HG02973 (cell line): ENCODE data around the gene CDH23.

ENCODE experiments used
- ATAC-seq: cut with Tn5 transposase; IDR thresholded peaks from one replicate; pipeline ENCODE4 v1.9.1; 2021; ENCODE audit warnings: moderate library complexity; ENCODE audit not compliant: unreplicated experiment

The CDH23 gene

GRCh38 chr10:71632896-71633600 is 236.3 kb downstream of the CDH23 start:
- ATAC-seq, result no peak

GRCh38 chr10:71633920-71634319 is 237.2 kb downstream of the CDH23 start:
- ATAC-seq, result no peak

- no peak for ATAC-seq
These were observed 237.9 kb downstream of the CDH23 start for GRCh38 chr10:71634531-71635164.

GRCh38 chr10:71635251-71635866 is 238.6 kb downstream of the CDH23 start:
- no peak for ATAC-seq

- no peak for ATAC-seq
These were observed 239.1 kb downstream of the CDH23 start for GRCh38 chr10:71635867-71636266.

GRCh38 chr10:71636588-71636987 is 239.9 kb downstream of the CDH23 start:
- ATAC-seq, result no peak

GRCh38 chr10:71637305-71637704 is 240.6 kb downstream of the CDH23 start:
- no peak for ATAC-seq

DNA sequence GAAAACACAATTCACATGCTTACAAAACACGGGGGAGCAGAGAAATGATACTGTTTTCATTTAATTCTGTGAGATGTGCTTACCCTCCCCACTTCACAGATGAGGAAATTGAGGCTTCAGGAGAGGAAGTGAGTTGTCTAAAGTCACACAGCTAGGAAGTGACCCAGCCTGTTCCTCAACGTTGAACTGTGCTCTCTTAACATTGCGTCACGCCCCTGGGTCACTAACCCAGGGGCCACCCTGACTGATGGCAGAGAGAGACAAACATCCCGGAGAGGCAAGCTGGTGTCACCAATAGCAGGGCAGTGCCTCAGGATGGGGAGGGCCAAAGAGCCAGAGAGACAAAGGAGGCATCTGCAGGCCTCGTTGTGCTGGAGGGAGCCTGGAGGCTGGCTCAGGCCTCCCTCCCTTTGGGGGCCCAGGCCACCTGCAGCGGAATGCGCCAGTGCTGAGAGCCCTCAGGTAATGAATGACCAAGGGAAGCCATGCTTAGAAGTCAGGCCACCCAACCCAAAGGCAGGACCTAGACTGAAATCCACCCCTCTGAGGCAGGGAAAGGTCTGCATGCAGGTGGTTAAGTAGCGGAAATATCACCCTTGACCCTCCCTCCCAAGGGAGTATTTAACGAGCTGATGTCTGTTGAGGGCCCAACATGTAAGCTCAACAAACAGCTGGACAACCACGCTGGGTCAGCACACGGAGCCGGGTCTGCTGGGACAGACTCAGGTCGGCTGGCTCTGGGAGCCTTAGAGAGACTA is 241.5 kb downstream of the CDH23 start:
- ATAC-seq, result no peak

- ATAC-seq, result no peak
These were observed 242.4 kb downstream of the CDH23 start for GRCh38 chr10:71638822-71639719.

DNA sequence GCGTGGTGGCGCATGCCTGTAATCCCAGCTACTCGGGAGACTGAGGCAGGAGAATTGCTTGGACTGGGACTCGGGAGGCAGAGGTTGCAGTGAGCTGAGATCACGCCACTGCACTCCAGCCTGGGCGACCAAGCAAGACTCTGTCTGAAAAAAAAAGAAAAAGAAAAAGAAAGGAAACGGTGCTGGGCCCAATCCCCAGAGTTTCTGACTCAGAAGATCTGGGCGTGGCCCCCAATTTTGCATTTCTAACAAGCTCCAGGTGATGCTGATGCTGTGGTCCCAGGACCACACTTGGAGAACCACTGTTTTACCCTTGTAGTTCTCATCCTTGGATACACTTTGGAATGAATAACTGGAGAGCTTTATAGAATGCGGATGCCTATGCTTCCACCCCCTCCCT is 243.9 kb downstream of the CDH23 start:
- ATAC-seq, result no peak

- no peak for ATAC-seq
These were observed 244.7 kb downstream of the CDH23 start for GRCh38 chr10:71641449-71641848.

- no peak for ATAC-seq
These were observed 245.3 kb downstream of the CDH23 start for GRCh38 chr10:71641986-71642385.

GRCh38 chr10:71643904-71644303 is 247.2 kb downstream of the CDH23 start:
- ATAC-seq, result no peak

GRCh38 chr10:71644307-71645180 is 247.8 kb downstream of the CDH23 start:
- no peak for ATAC-seq

GRCh38 chr10:71645185-71645584 is 248.5 kb downstream of the CDH23 start:
- no peak for ATAC-seq

GRCh38 chr10:71646037-71646436 is 249.3 kb downstream of the CDH23 start:
- no peak for ATAC-seq

GRCh38 chr10:71646592-71647292 is 250.0 kb downstream of the CDH23 start:
- ATAC-seq, result no peak

- no peak for ATAC-seq
These were observed 251.0 kb downstream of the CDH23 start for GRCh38 chr10:71647526-71648253.
